ENCODE results near the gene SAMD14. TPM values are rescaled to one million over a fixed set of nuclear protein-coding genes. Genes with fewer than 3 reads are reported as not detected.

Gene SAMD14
- total and polyA plus RNA-seq, 10 of the 15 experiments (the other 5 are each of a cell fraction or from before 2014, with no cell fraction given) = 0.06 to 1.7 (median 0.25) TPM; not detected in 3

- no peak for TF ChIP-seq PML (IDR thresholded peaks at IDR 0.05; ENCODE audit: low read length)
- peak; percentile 71 for TF ChIP-seq RAD21 (IDR thresholded peaks at IDR 0.05; ENCODE audit: insufficient read depth, low read depth, low read length)
- no peak for TF ChIP-seq ZSCAN29 (IDR thresholded peaks at IDR 0.05)
- TF ChIP-seq SMC3 (IDR thresholded peaks at IDR 0.05; ENCODE audit: borderline replicate concordance, low read length) = peak; percentile 93
- TF ChIP-seq ZBTB11 (CRISPR knock-in tag; IDR thresholded peaks at IDR 0.05) = no peak
- TF ChIP-seq NR2C1 (IDR thresholded peaks at IDR 0.05) = no peak
- TF ChIP-seq MYC (IDR thresholded peaks at IDR 0.05; ENCODE audit: insufficient read depth, insufficient read length, insufficient replicate concordance, low read length, severe bottlenecking) = no peak
- no peak for TF ChIP-seq CBX3 (IDR thresholded peaks at IDR 0.05; ENCODE audit: borderline replicate concordance, low read depth)
- TF ChIP-seq, protein P1, sequence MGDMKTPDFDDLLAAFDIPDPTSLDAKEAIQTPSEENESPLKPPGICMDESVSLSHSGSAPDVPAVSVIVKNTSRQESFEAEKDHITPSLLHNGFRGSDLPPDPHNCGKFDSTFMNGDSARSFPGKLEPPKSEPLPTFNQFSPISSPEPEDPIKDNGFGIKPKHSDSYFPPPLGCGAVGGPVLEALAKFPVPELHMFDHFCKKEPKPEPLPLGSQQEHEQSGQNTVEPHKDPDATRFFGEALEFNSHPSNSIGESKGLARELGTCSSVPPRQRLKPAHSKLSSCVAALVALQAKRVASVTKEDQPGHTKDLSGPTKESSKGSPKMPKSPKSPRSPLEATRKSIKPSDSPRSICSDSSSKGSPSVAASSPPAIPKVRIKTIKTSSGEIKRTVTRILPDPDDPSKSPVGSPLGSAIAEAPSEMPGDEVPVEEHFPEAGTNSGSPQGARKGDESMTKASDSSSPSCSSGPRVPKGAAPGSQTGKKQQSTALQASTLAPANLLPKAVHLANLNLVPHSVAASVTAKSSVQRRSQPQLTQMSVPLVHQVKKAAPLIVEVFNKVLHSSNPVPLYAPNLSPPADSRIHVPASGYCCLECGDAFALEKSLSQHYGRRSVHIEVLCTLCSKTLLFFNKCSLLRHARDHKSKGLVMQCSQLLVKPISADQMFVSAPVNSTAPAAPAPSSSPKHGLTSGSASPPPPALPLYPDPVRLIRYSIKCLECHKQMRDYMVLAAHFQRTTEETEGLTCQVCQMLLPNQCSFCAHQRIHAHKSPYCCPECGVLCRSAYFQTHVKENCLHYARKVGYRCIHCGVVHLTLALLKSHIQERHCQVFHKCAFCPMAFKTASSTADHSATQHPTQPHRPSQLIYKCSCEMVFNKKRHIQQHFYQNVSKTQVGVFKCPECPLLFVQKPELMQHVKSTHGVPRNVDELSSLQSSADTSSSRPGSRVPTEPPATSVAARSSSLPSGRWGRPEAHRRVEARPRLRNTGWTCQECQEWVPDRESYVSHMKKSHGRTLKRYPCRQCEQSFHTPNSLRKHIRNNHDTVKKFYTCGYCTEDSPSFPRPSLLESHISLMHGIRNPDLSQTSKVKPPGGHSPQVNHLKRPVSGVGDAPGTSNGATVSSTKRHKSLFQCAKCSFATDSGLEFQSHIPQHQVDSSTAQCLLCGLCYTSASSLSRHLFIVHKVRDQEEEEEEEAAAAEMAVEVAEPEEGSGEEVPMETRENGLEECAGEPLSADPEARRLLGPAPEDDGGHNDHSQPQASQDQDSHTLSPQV (IDR thresholded peaks at IDR 0.05) = peak; percentile 49; the same call in 1 of the 2 replicates
- TF ChIP-seq TARDBP (IDR thresholded peaks at IDR 0.05; ENCODE audit: borderline replicate concordance) = no peak
- no peak for TF ChIP-seq EZH2 (IDR thresholded peaks at IDR 0.05; ENCODE audit: borderline replicate concordance, control insufficient read depth, low read depth, low read length)
- TF ChIP-seq WRNIP1 (IDR thresholded peaks at IDR 0.05; ENCODE audit: borderline replicate concordance, low read depth, low read length) = no peak
- TF ChIP-seq CBX5 (IDR thresholded peaks at IDR 0.05; ENCODE audit: low read depth) = no peak
- no peak for TF ChIP-seq MXI1 (IDR thresholded peaks at IDR 0.05; ENCODE audit: low read depth, low read length)
- TF ChIP-seq RAD51 (IDR thresholded peaks at IDR 0.05) = no peak
- TF ChIP-seq NFXL1 (IDR thresholded peaks at IDR 0.05; ENCODE audit: borderline replicate concordance) = no peak
- peak; percentile 76 for TF ChIP-seq CREM (IDR thresholded peaks at IDR 0.05; ENCODE audit: low read depth)
- no peak for TF ChIP-seq SUPT20H (IDR thresholded peaks at IDR 0.05; ENCODE audit: borderline replicate concordance, control insufficient read depth, low read depth, low read length)
- TF ChIP-seq ETV6 (conservative IDR thresholded peaks at IDR 0.05 in 1 of 2, IDR thresholded peaks at IDR 0.05 in 1 of 2; ENCODE audit: borderline replicate concordance in 1 of 2, low read depth in 1 of 2) = no peak
- TF ChIP-seq HCFC1 (IDR thresholded peaks at IDR 0.05; ENCODE audit: low read length) = no peak
- TF ChIP-seq, protein P2, sequence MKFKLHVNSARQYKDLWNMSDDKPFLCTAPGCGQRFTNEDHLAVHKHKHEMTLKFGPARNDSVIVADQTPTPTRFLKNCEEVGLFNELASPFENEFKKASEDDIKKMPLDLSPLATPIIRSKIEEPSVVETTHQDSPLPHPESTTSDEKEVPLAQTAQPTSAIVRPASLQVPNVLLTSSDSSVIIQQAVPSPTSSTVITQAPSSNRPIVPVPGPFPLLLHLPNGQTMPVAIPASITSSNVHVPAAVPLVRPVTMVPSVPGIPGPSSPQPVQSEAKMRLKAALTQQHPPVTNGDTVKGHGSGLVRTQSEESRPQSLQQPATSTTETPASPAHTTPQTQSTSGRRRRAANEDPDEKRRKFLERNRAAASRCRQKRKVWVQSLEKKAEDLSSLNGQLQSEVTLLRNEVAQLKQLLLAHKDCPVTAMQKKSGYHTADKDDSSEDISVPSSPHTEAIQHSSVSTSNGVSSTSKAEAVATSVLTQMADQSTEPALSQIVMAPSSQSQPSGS (IDR thresholded peaks at IDR 0.05; ENCODE audit: low read length) = no peak
These were observed 31.3 kb upstream of the SAMD14 start (continued) for GRCh38 chr17:50161023-50161910.

All from GM12878 (cell line).